BJ (cell line): ENCODE data around the gene ZNF460. TPM values are rescaled to one million over a fixed set of nuclear protein-coding genes. Genes with fewer than 3 reads are reported as not detected.
"Not testable (repeated sequence)": the region's sequence is repeated elsewhere in the genome, so short reads cannot be mapped to it uniquely, and the experiment has no call there.

ENCODE experiments used
- CTCF ChIA-PET: fragments of 350-600 bp; formaldehyde crosslinking; extraction: SDS; loops from one replicate; lab custom pipeline; 2021; ENCODE audit warnings: antibody characterized with exemption, inconsistent platforms; lab: Yijun Ruan, JAX
- POLR2A ChIA-PET: fragments of 300-600 bp; sonication (Branson Sonifier 250); formaldehyde crosslinking; extraction: SDS; loops from one replicate; lab custom pipeline; 2021; ENCODE audit warnings: antibody characterized with exemption; lab: Charles Lee
- DNase-seq: peaks from one replicate; pipeline ENCODE4 v3.0.0-alpha.2; 2011; ENCODE audit warnings: low read depth
- H3K27me3 ChIP-seq: 2 replicates; pipeline ENCODE4 v1.6.0; 2011; ENCODE audit warnings: low read length; ENCODE audit not compliant: control insufficient read depth, insufficient read depth
- H3K36me3 ChIP-seq: 2 replicates; pipeline ENCODE4 v1.5.1; 2011; ENCODE audit warnings: low read length; ENCODE audit not compliant: control insufficient read depth, insufficient read depth
- H3K4me3 ChIP-seq: 2 replicates; pipeline ENCODE4 v1.5.1; 2011; ENCODE audit warnings: low read depth, mild to moderate bottlenecking, control low read depth, low read length
- polyA plus RNA-seq: library from polyadenylated mRNA; depleted of rRNA; stranded (reverse); fragments of >200 nt; gene quantifications from 2 replicates; pipeline ENCODE4 v1.2.3, GENCODE V29; 2011
- TF ChIP-seq, protein P1 (sequence below): IDR thresholded peaks from 2 replicates; pipeline ENCODE4 v1.5.1; 2011; ENCODE audit warnings: low read depth, mild to moderate bottlenecking, control low read depth, inconsistent platforms, low read length, moderate library complexity; ENCODE audit not compliant: insufficient read depth

The ZNF460 gene
- polyA plus RNA-seq, 1 experiment, result 11.7 TPM

DNA sequence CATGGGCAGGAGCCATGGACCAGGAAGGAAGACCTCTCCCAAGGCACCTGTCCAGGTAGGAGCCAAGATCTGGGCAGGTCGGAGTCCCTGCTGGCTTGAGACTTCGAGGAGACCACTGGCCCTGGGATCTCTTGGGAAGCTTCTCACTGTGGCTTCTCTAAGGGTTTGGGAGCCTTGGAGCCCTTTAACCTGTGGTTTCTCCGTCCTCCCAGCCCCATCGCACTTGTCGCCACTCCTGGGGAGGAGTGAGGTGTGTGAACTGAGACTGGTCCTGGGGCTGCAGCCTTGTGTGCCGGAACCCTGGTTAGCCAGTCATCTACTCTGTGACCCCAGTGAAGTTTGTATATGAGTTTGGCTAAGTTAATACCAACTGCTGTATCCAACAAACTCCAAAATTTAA lies 31.6 kb upstream of the ZNF460 start:
- TF ChIP-seq, protein P1, sequence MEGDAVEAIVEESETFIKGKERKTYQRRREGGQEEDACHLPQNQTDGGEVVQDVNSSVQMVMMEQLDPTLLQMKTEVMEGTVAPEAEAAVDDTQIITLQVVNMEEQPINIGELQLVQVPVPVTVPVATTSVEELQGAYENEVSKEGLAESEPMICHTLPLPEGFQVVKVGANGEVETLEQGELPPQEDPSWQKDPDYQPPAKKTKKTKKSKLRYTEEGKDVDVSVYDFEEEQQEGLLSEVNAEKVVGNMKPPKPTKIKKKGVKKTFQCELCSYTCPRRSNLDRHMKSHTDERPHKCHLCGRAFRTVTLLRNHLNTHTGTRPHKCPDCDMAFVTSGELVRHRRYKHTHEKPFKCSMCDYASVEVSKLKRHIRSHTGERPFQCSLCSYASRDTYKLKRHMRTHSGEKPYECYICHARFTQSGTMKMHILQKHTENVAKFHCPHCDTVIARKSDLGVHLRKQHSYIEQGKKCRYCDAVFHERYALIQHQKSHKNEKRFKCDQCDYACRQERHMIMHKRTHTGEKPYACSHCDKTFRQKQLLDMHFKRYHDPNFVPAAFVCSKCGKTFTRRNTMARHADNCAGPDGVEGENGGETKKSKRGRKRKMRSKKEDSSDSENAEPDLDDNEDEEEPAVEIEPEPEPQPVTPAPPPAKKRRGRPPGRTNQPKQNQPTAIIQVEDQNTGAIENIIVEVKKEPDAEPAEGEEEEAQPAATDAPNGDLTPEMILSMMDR, result no peak
- ChIA-PET CTCF (no interaction called here), POLR2A (no interaction called here)
- no peaks in the 10 kb centered on the region for H3K27me3 ChIP-seq
- H3K4me3 ChIP-seq, result no peak overlapping the region
- H3K36me3 ChIP-seq, result peaks cover 30% of the 10 kb centered on the region
- no peak for DNase-seq

DNA sequence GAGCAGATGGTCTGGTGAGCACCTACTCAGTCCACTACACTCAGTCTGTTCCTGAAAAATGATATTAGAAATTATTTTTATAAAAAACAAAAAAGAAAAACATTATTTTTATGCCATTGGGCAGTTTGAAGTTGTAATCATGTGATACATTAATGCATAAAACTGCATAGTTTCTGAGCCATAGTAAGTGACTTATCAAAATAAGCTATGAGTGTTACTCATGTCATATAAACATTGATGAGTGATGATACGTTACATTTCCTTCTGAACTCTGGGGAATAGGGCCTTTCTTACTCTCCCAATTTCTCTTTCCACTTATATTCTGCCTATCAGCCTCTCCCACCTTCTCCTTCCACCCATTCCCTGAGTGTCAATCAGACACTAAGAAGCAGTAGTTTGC lies 31.0 kb upstream of the ZNF460 start:
- TF ChIP-seq, protein P1, result no peak
- Histone ChIP-seq H3K36me3 (peaks cover 36% of the 10 kb centered on the region), H3K27me3 (no peaks in the 10 kb centered on the region), H3K4me3 (no peak overlapping the region)
- POLR2A ChIA-PET, result no interaction called here
- no peak for DNase-seq
- CTCF ChIA-PET, result no interaction called here

DNA sequence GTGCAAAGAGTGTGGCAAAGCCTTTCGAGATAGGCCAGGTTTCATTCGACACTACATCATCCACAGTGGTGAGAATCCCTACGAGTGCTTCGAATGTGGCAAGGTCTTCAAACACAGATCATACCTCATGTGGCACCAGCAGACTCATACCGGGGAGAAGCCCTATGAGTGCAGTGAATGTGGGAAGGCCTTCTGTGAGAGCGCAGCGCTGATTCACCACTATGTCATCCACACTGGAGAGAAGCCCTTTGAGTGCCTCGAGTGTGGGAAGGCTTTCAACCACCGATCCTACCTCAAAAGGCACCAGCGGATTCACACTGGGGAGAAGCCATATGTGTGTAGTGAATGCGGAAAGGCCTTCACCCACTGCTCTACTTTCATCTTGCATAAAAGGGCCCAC lies 26.5 kb upstream of the ZNF460 start:
- H3K4me3 ChIP-seq, H3K27me3 ChIP-seq, DNase-seq, CTCF ChIA-PET, POLR2A ChIA-PET: not testable (repeated sequence)
- H3K36me3 ChIP-seq, result peaks cover 20% of the 10 kb centered on the region

DNA sequence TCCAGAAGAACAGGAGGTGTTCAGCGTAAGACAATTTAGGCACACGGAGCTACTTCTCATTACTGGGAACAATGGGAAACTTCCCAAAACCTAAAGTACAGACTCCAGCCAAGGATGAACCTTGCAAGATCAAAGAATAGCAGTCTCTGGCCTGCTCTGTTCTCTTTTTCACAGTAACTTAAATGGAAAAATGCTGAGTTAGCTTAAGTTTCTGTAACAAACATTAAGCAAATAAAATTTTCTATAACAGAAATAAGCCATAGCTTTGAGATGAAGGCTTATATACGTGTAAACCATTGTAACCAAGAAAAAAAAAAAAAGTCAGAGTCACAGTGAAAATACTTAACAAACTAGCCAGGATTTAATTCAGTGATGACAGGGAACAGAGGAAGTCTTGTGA lies 18.2 kb upstream of the ZNF460 start:
- Histone ChIP-seq H3K36me3 (peaks cover 4% of the 10 kb centered on the region; the same call in 1 of the 2 replicates), H3K27me3 (no peaks in the 10 kb centered on the region), H3K4me3 (no peak overlapping the region)
- DNase-seq, result no peak
- ChIA-PET CTCF (no interaction called here), POLR2A (no interaction called here)
- TF ChIP-seq, protein P1, result no peak

DNA sequence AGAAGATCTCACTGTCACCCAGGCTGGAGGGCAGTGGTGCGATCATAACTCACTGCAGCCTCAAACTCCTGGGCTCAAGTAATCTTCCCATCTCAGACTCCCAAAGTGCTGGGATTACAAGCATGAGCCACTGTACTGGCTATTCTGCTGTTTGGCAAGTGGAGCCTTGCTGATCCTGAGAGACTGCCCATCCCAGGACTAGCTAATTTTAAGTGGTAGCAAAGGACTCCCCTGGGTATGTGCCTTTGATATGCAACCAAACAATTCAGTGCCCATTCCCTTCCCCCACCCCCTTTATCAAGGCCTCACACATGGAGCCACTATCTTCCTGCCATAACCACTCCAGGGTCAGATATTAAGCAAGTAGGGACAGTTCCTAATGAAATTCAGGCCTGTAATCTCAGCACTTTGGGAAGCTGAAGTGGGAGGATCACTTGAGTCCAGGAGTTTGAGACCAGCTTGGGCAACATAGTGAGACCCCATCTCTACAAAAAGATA lies 17.0 kb upstream of the ZNF460 start:
- CTCF ChIA-PET, result no interaction called here
- TF ChIP-seq, protein P1, result no peak
- Histone ChIP-seq H3K4me3 (no peak overlapping the region), H3K27me3 (no peaks in the 10 kb centered on the region), H3K36me3 (peaks cover 4% of the 10 kb centered on the region; the same call in 1 of the 2 replicates)
- no peak for DNase-seq
- POLR2A ChIA-PET, result no interaction called here

DNA sequence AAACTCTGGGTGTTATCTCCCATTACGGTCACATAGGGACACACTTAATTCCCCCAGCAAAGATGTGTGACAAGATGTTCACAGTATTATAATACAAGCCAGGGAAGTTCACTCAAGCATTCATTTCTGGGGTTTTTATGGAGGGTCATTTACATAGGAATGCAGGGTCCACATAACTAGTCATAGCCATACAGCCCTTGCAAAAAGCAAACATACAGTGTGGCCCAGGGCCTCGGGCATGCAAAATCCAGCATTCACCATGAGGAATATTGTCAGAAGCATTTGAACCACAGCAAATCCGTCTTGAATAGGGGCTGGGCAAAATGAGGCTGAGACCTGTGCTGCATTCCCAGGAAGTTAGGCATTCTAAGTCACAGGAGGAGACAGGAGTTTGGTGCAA lies 13.0 kb upstream of the ZNF460 start:
- no peak for DNase-seq
- peaks cover 1% of the 10 kb centered on the region; the same call in 1 of the 2 replicates for H3K36me3 ChIP-seq
- no peak overlapping the region for H3K4me3 ChIP-seq
- CTCF ChIA-PET, result interaction anchor here (0.6 kb wide), 1 partner anchor 957 kb away, joined by 3 read pairs; no protein-coding TSS in a partner anchor
- TF ChIP-seq, protein P1, result no peak
- no peaks in the 10 kb centered on the region for H3K27me3 ChIP-seq
- POLR2A ChIA-PET, result no interaction called here
